Calu3 (cell line): ENCODE measurements around the gene RYR1. TPM values are rescaled to one million over a fixed set of nuclear protein-coding genes. Genes with fewer than 3 reads are reported as not detected.
"Not testable (repeated sequence)": the region's sequence is repeated elsewhere in the genome, so short reads cannot be mapped to it uniquely, and the experiment has no call there.

ENCODE experiments used
- BruUV-seq: library from RNA; stranded (reverse); fragments of 400-500 nt; replicated peaks from 2 replicates; lab custom pipeline; 2021; lab: Mats Ljungman, UMichigan
- CTCF ChIA-PET: fragments of 300-600 bp; sonication (Branson Sonifier 250); formaldehyde crosslinking; loops from one replicate; lab custom pipeline; 2022; ENCODE audit warnings: antibody characterized with exemption; lab: Charles Lee
- DNase-seq: peaks from one replicate; pipeline ENCODE4 v3.0.0; 2022
- H3K27ac Mint-ChIP-seq: one replicate; pipeline ENCODE4 v1.8.0; 2022; ENCODE audit warnings: mixed read lengths; ENCODE audit not compliant: unreplicated experiment
- H3K27me3 Mint-ChIP-seq: one replicate; pipeline ENCODE4 v1.8.0; 2022; ENCODE audit warnings: mixed read lengths; ENCODE audit not compliant: unreplicated experiment
- H3K36me3 Mint-ChIP-seq: one replicate; pipeline ENCODE4 v1.8.0; 2022; ENCODE audit warnings: mild to moderate bottlenecking, moderate library complexity, mixed read lengths; ENCODE audit not compliant: insufficient read depth, unreplicated experiment
- H3K4me1 Mint-ChIP-seq: one replicate; pipeline ENCODE4 v1.8.0; 2022; ENCODE audit warnings: mild to moderate bottlenecking, low read depth, mixed read lengths; ENCODE audit not compliant: unreplicated experiment
- H3K4me3 Mint-ChIP-seq: one replicate; pipeline ENCODE4 v1.8.0; 2022; ENCODE audit warnings: mild to moderate bottlenecking, low read depth, moderate library complexity, mixed read lengths; ENCODE audit not compliant: unreplicated experiment
- H3K9me3 Mint-ChIP-seq: one replicate; pipeline ENCODE4 v1.8.0; 2022; ENCODE audit warnings: low read depth, mixed read lengths; ENCODE audit not compliant: unreplicated experiment
- intact Hi-C: fragments of 100-400 bp; cut with micrococcal nuclease; formaldehyde crosslinking; loops from one replicate; pipeline ENCODE4 v1.10.0; 2022; ENCODE audit not compliant: unreplicated experiment
- total RNA-seq: library from RNA; stranded (reverse); gene quantifications from 2 replicates; pipeline ENCODE4 v1.2.3, GENCODE V29; 2022
- TF ChIP-seq, protein P1 (sequence below): fragments of 200-600 bp; IDR thresholded peaks from one replicate; pipeline ENCODE4 v1.8.0; 2022; ENCODE audit warnings: antibody characterized with exemption; ENCODE audit not compliant: unreplicated experiment

RYR1 gene
- total RNA-seq, 1 experiment from 2014 or later: 1.4 TPM

DNA sequence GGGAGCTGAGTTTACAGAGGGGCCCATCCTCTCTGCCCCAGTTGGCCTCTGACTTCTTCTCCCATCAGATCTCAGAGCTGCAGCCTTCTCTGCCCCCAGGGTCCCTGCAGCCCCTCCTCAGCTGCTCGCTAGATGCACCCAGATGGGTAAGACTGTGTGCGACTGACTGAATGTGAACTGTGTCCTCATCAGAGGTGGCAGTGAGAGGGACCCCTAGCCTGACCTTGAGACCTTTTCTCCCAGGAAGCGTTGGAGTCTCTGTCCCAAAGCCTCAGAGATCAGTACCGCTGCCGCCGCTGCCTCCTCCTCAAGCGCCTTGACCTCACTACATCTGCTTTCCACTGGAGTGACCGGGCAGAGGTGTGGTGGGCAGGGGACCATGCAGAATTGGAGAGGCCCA lies 28.2 kb upstream of the RYR1 start:
- DNase-seq: no peak
- H3K4me3 Mint-ChIP-seq: no peak overlapping the region
- TF ChIP-seq, protein P1, sequence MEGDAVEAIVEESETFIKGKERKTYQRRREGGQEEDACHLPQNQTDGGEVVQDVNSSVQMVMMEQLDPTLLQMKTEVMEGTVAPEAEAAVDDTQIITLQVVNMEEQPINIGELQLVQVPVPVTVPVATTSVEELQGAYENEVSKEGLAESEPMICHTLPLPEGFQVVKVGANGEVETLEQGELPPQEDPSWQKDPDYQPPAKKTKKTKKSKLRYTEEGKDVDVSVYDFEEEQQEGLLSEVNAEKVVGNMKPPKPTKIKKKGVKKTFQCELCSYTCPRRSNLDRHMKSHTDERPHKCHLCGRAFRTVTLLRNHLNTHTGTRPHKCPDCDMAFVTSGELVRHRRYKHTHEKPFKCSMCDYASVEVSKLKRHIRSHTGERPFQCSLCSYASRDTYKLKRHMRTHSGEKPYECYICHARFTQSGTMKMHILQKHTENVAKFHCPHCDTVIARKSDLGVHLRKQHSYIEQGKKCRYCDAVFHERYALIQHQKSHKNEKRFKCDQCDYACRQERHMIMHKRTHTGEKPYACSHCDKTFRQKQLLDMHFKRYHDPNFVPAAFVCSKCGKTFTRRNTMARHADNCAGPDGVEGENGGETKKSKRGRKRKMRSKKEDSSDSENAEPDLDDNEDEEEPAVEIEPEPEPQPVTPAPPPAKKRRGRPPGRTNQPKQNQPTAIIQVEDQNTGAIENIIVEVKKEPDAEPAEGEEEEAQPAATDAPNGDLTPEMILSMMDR: no peak
- BruUV-seq: no TSS peak
- H3K9me3 Mint-ChIP-seq: no peaks in the 10 kb centered on the region
- peaks cover 42% of the 10 kb centered on the region for H3K36me3 Mint-ChIP-seq
- H3K4me1 Mint-ChIP-seq: no peaks in the 10 kb centered on the region
- H3K27ac Mint-ChIP-seq: no peak overlapping the region
- peaks cover 2% of the 10 kb centered on the region for H3K27me3 Mint-ChIP-seq
- CTCF ChIA-PET: no interaction called here
- intact Hi-C loops: no loop called here

DNA sequence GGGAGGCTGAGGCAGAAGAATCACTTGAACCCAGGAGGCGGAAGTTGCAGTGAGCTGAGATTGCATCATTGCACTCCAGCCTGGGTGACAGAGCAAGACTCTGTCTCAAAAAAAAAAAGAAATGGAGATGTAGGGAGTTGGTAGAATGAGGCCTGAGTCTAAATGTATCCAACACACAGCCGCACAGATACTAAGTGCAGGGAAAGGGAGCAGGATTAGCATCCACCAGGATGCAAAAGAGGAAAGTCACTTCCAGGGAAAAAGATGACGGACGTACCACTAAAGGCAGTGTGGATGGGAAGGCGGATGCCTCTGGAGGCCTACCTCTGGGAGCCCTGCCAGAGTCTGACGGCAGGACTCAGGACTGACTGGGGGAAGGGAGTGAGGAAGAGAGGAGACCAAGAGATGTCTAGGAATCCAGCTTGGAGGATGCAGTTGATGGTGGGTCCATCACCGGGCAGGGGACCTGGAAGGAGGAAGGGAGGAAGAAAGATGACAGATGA lies 23.8 kb upstream of the RYR1 start:
- H3K9me3 Mint-ChIP-seq: no peaks in the 10 kb centered on the region
- peaks cover 14% of the 10 kb centered on the region for H3K4me1 Mint-ChIP-seq
- H3K27ac Mint-ChIP-seq: no peak overlapping the region
- no peak overlapping the region for H3K4me3 Mint-ChIP-seq
- peaks cover 24% of the 10 kb centered on the region for H3K27me3 Mint-ChIP-seq
- H3K36me3 Mint-ChIP-seq: peaks cover 29% of the 10 kb centered on the region
- TF ChIP-seq, protein P1: no peak
- CTCF ChIA-PET: interaction anchor here (0.6 kb wide), 1 partner anchor 47 kb away, joined by 6 read pairs; no protein-coding TSS in a partner anchor
- DNase-seq: no peak
- BruUV-seq: no TSS peak
- intact Hi-C loops: no loop called here

DNA sequence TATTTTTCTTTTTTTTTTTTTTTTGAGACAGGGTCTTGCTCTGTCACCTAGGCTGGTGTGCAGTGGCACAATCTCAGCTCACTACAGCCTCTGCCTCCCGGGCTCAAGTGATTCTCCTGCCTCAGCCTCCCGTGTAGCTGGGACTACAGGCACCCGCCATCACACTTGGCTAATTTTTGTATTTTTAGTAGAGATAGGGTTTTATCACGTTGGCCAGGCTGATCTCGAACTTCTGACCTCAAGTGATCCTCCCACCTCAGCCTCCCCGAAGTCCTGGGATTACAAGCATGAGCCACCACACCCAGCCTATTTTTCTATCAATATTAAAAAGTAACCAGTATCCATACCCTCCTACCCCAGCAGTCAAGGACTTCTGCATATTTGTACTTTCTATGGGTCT lies 23.1 kb upstream of the RYR1 start:
- CTCF ChIA-PET, intact Hi-C loops, DNase-seq, BruUV-seq, H3K9me3 Mint-ChIP-seq, H3K27ac Mint-ChIP-seq, H3K4me3 Mint-ChIP-seq: not testable (repeated sequence)
- Mint-ChIP-seq H3K36me3 (peaks cover 21% of the 10 kb centered on the region), H3K27me3 (peaks cover 24% of the 10 kb centered on the region), H3K4me1 (peaks cover 14% of the 10 kb centered on the region)

DNA sequence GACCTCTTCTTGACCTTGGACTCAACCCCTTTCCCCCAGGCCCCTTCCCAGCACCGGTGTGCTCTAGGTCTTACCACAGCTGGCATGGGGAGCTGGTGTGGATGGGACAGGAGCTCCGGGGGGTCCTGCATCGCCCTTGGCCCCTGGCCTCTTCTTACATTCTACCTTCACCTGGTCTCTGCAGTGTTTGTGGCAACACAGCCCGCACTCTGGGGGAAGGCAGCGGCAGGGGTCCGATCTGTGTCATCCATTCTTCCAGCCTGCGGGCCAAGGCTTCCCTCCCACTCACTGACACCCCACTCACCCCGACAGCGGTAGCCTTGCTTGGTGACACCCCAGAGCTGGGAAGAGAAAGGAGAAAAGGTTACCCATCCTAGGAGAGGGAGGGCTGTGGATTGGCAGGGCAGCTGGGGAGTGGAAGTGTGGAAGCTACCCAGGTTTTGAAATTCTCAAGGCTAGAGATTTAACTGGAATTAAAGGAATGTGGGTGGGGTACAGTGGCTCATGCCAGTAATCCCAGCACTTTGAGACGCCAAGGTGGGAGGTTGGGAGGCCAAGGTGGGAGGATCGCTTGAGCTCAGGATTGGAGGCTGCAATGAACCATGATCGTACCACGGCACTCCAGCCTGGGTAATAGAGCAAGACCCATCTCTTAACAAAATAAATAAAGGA lies 22.3 kb upstream of the RYR1 start:
- CTCF ChIA-PET: interaction anchor here (1.6 kb wide), 1 partner anchor 8 kb away, joined by 4 read pairs; the partner anchor contains the start of gene FAM98C

DNA sequence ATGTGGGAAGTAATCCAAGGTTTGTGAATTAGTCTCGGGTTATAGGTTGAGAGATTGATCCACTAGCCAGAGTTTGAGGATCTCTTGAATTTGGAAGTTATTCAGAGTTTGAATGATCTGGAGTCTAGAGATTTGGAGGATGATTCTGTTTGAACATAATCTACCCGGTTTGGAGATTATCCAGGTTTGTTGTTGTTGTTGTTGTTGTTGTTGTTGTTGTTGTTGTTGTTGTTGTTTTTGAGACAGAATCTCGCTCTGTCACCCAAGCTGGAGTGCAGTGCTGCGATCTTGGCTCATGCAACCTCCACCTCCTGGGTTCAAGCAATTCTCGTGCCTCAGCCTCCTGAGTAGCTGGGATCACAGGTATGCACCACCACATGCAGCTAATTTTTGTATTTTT lies 21.6 kb upstream of the RYR1 start:
- Mint-ChIP-seq H3K27me3 (peaks cover 29% of the 10 kb centered on the region), H3K36me3 (peaks cover 16% of the 10 kb centered on the region), H3K4me1 (peaks cover 17% of the 10 kb centered on the region)
- CTCF ChIA-PET: interaction anchor here (1.6 kb wide), 1 partner anchor 9 kb away, joined by 4 read pairs; the partner anchor contains the start of gene FAM98C
- H3K4me3 Mint-ChIP-seq, H3K9me3 Mint-ChIP-seq, H3K27ac Mint-ChIP-seq, intact Hi-C loops, DNase-seq, BruUV-seq: not testable (repeated sequence)

More for the DNA sequence above, 22.3 kb upstream of the RYR1 start:
- H3K36me3 Mint-ChIP-seq: peaks cover 17% of the 10 kb centered on the region
- no peak for DNase-seq
- H3K4me3 Mint-ChIP-seq: no peak overlapping the region
- H3K9me3 Mint-ChIP-seq: no peaks in the 10 kb centered on the region
- H3K4me1 Mint-ChIP-seq: peaks cover 14% of the 10 kb centered on the region
- intact Hi-C loops: no loop called here
- peaks cover 24% of the 10 kb centered on the region for H3K27me3 Mint-ChIP-seq
- peak overlapping the region; percentile 46 for H3K27ac Mint-ChIP-seq
- no TSS peak for BruUV-seq
- TF ChIP-seq, protein P1: no peak
